ENCODE results near the gene TNFRSF6B. TPM values are rescaled to one million over a fixed set of nuclear protein-coding genes. Genes with fewer than 3 reads are reported as not detected.
A peak's percentile ranks its signal among the peaks of the same experiment; 100 is the strongest.

TNFRSF6B gene
- total RNA-seq, 1 experiment from 2014 or later = 4.6 TPM

GRCh38 chr20:63653974-63654668, 42.3 kb upstream of the TNFRSF6B start:
- no peaks in the 10 kb centered on the region for H3K9me2 ChIP-seq (replicated peaks; ENCODE audit: insufficient read depth, low read length)
- no peak overlapping the region for H3K4me2 ChIP-seq (ENCODE audit: low read depth, low read length, poor library complexity, severe bottlenecking)

GRCh38 chr20:63655249-63655648, 41.2 kb upstream of the TNFRSF6B start:
- no peaks in the 10 kb centered on the region for H4K20me1 ChIP-seq (ENCODE audit: insufficient read depth, low read depth, low read length)
- no peak overlapping the region for H3K4me3 ChIP-seq (ENCODE audit: low read length)
- H3K36me3 ChIP-seq (ENCODE audit: insufficient read depth, low read length) = no peaks in the 10 kb centered on the region
- no peak for DNase-seq
- no peaks in the 10 kb centered on the region for H3K9me3 ChIP-seq (ENCODE audit: low read length)
- no peak overlapping the region for H2AFZ ChIP-seq (ENCODE audit: low read length)
- peaks cover 14% of the 10 kb centered on the region for H3K79me2 ChIP-seq (ENCODE audit: low read length)
- H3K4me1 ChIP-seq (ENCODE audit: low read length) = peaks cover 18% of the 10 kb centered on the region
- no peak overlapping the region for H3K27ac ChIP-seq (ENCODE audit: low read length)
- no peaks in the 10 kb centered on the region for H3K9me2 ChIP-seq (replicated peaks; ENCODE audit: insufficient read depth, low read length)
- H3K4me2 ChIP-seq (ENCODE audit: low read depth, low read length, poor library complexity, severe bottlenecking) = no peak overlapping the region
- H3K9ac ChIP-seq (ENCODE audit: low read length) = no peak overlapping the region
- no peaks in the 10 kb centered on the region for H3K27me3 ChIP-seq (ENCODE audit: low read length)

More at GRCh38 chr20:63653974-63654668, 42.3 kb upstream of the TNFRSF6B start:
- peaks cover 12% of the 10 kb centered on the region for H3K4me1 ChIP-seq (ENCODE audit: low read length)
- H3K79me2 ChIP-seq (ENCODE audit: low read length) = peaks cover 6% of the 10 kb centered on the region
- H3K36me3 ChIP-seq (ENCODE audit: insufficient read depth, low read length) = no peaks in the 10 kb centered on the region
- no peaks in the 10 kb centered on the region for H3K9me3 ChIP-seq (ENCODE audit: low read length)
- no peak overlapping the region for H3K9ac ChIP-seq (ENCODE audit: low read length)
- no peaks in the 10 kb centered on the region for H3K27me3 ChIP-seq (ENCODE audit: low read length)
- no peak overlapping the region for H2AFZ ChIP-seq (ENCODE audit: low read length)
- no peak overlapping the region for H3K27ac ChIP-seq (ENCODE audit: low read length)
- DNase-seq = no peak
- H4K20me1 ChIP-seq (ENCODE audit: insufficient read depth, low read depth, low read length) = no peaks in the 10 kb centered on the region
- H3K4me3 ChIP-seq (ENCODE audit: low read length) = no peak overlapping the region

- no peaks in the 10 kb centered on the region for H4K20me1 ChIP-seq (ENCODE audit: insufficient read depth, low read depth, low read length)
- H3K9ac ChIP-seq (ENCODE audit: low read length) = no peak overlapping the region
- no peaks in the 10 kb centered on the region for H3K9me2 ChIP-seq (replicated peaks; ENCODE audit: insufficient read depth, low read length)
- peaks cover 18% of the 10 kb centered on the region for H3K4me1 ChIP-seq (ENCODE audit: low read length)
- no peak for DNase-seq
- no peak overlapping the region for H3K4me2 ChIP-seq (ENCODE audit: low read depth, low read length, poor library complexity, severe bottlenecking)
- no peaks in the 10 kb centered on the region for H3K9me3 ChIP-seq (ENCODE audit: low read length)
- H2AFZ ChIP-seq (ENCODE audit: low read length) = no peak overlapping the region
- no peak overlapping the region for H3K4me3 ChIP-seq (ENCODE audit: low read length)
- no peaks in the 10 kb centered on the region for H3K36me3 ChIP-seq (ENCODE audit: insufficient read depth, low read length)
- H3K79me2 ChIP-seq (ENCODE audit: low read length) = peaks cover 16% of the 10 kb centered on the region
- no peak overlapping the region for H3K27ac ChIP-seq (ENCODE audit: low read length)
- no peaks in the 10 kb centered on the region for H3K27me3 ChIP-seq (ENCODE audit: low read length)
These were observed 40.0 kb upstream of the TNFRSF6B start for GRCh38 chr20:63656451-63656850.

GRCh38 chr20:63657260-63657936, 39.1 kb upstream of the TNFRSF6B start:
- DNase-seq = peak; percentile 61
- peak overlapping the region; percentile 92 for H2AFZ ChIP-seq (ENCODE audit: low read length)
- H3K79me2 ChIP-seq (ENCODE audit: low read length) = peaks cover 16% of the 10 kb centered on the region
- no peaks in the 10 kb centered on the region for H3K27me3 ChIP-seq (ENCODE audit: low read length)
- peak overlapping the region; percentile 98 for H3K4me3 ChIP-seq (ENCODE audit: low read length)
- no peaks in the 10 kb centered on the region for H3K9me2 ChIP-seq (replicated peaks; ENCODE audit: insufficient read depth, low read length)
- H3K4me2 ChIP-seq (ENCODE audit: low read depth, low read length, poor library complexity, severe bottlenecking) = peak overlapping the region; percentile 91
- H3K36me3 ChIP-seq (ENCODE audit: insufficient read depth, low read length) = no peaks in the 10 kb centered on the region
- no peaks in the 10 kb centered on the region for H4K20me1 ChIP-seq (ENCODE audit: insufficient read depth, low read depth, low read length)
- H3K4me1 ChIP-seq (ENCODE audit: low read length) = peaks cover 18% of the 10 kb centered on the region
- peak overlapping the region; percentile 93 for H3K9ac ChIP-seq (ENCODE audit: low read length)
- no peaks in the 10 kb centered on the region for H3K9me3 ChIP-seq (ENCODE audit: low read length)
- 0 out of 2 replicates have a peak overlapping the region, but pooled peaks have one; percentile 41 for H3K27ac ChIP-seq (ENCODE audit: low read length)

- H3K27me3 ChIP-seq (ENCODE audit: low read length) = no peaks in the 10 kb centered on the region
- peak within 1 kb of the TSS; percentile 93 for H3K9ac ChIP-seq (ENCODE audit: low read length)
- H3K27ac ChIP-seq (ENCODE audit: low read length) = peak within 1 kb of the TSS; percentile 41; the same call in 1 of the 2 replicates
- H3K9me2 ChIP-seq (replicated peaks; ENCODE audit: insufficient read depth, low read length) = no peaks in the 10 kb centered on the region
- no peaks in the 10 kb centered on the region for H3K9me3 ChIP-seq (ENCODE audit: low read length)
- peaks cover 16% of the 10 kb centered on the region for H3K79me2 ChIP-seq (ENCODE audit: low read length)
- H2AFZ ChIP-seq (ENCODE audit: low read length) = peak within 1 kb of the TSS; percentile 94
- H3K4me3 ChIP-seq (ENCODE audit: low read length) = peak within 1 kb of the TSS; percentile 98
- H3K4me1 ChIP-seq (ENCODE audit: low read length) = peaks cover 18% of the 10 kb centered on the region
- H4K20me1 ChIP-seq (ENCODE audit: insufficient read depth, low read depth, low read length) = no peaks in the 10 kb centered on the region
- H3K36me3 ChIP-seq (ENCODE audit: insufficient read depth, low read length) = no peaks in the 10 kb centered on the region
- DNase-seq = peak; percentile 96
- peak within 1 kb of the TSS; percentile 91 for H3K4me2 ChIP-seq (ENCODE audit: low read depth, low read length, poor library complexity, severe bottlenecking)
These were observed 38.3 kb upstream of the TNFRSF6B start, which contains the start of gene RTEL1 for GRCh38 chr20:63657937-63658748. RTEL1 (plus strand) TSS chr20:63658312; CDS start chr20:63659403, 1,091 bp downstream.

GRCh38 chr20:63658749-63659187, 37.7 kb upstream of the TNFRSF6B start:
- peak overlapping the region; percentile 94 for H2AFZ ChIP-seq (ENCODE audit: low read length)
- H3K9me2 ChIP-seq (replicated peaks; ENCODE audit: insufficient read depth, low read length) = no peaks in the 10 kb centered on the region
- no peaks in the 10 kb centered on the region for H3K36me3 ChIP-seq (ENCODE audit: insufficient read depth, low read length)
- peak overlapping the region; percentile 93 for H3K9ac ChIP-seq (ENCODE audit: low read length)
- peaks cover 16% of the 10 kb centered on the region for H3K79me2 ChIP-seq (ENCODE audit: low read length)
- H3K27me3 ChIP-seq (ENCODE audit: low read length) = no peaks in the 10 kb centered on the region
- H4K20me1 ChIP-seq (ENCODE audit: insufficient read depth, low read depth, low read length) = no peaks in the 10 kb centered on the region
- H3K27ac ChIP-seq (ENCODE audit: low read length) = no peak overlapping the region; the same call in 1 of the 2 replicates
- H3K4me3 ChIP-seq (ENCODE audit: low read length) = peak overlapping the region; percentile 98
- DNase-seq = peak; percentile 74
- peak overlapping the region; percentile 91 for H3K4me2 ChIP-seq (ENCODE audit: low read depth, low read length, poor library complexity, severe bottlenecking)
- H3K9me3 ChIP-seq (ENCODE audit: low read length) = no peaks in the 10 kb centered on the region
- peaks cover 18% of the 10 kb centered on the region for H3K4me1 ChIP-seq (ENCODE audit: low read length)

GRCh38 chr20:63659370-63659769, 37.1 kb upstream of the TNFRSF6B start:
- no peak for DNase-seq
- Histone ChIP-seq H3K27ac (ENCODE audit: low read length) (no peak overlapping the region), H3K27me3 (ENCODE audit: low read length) (no peaks in the 10 kb centered on the region), H3K9ac (ENCODE audit: low read length) (peak overlapping the region; percentile 93), H3K4me1 (ENCODE audit: low read length) (peaks cover 18% of the 10 kb centered on the region), H3K9me3 (ENCODE audit: low read length) (no peaks in the 10 kb centered on the region), H3K36me3 (ENCODE audit: insufficient read depth, low read length) (no peaks in the 10 kb centered on the region), H4K20me1 (ENCODE audit: insufficient read depth, low read depth, low read length) (no peaks in the 10 kb centered on the region), H3K9me2 (replicated peaks; ENCODE audit: insufficient read depth, low read length) (no peaks in the 10 kb centered on the region), H3K4me2 (ENCODE audit: low read depth, low read length, poor library complexity, severe bottlenecking) (peak overlapping the region; percentile 91), H3K79me2 (ENCODE audit: low read length) (peaks cover 16% of the 10 kb centered on the region), H2AFZ (ENCODE audit: low read length) (no peak overlapping the region), H3K4me3 (ENCODE audit: low read length) (peak overlapping the region; percentile 98)

Measured in Karpas-422 (cell line).